ENCODE measurements around the gene ALAS2.
"Not testable (repeated sequence)": the region's sequence is repeated elsewhere in the genome, so short reads cannot be mapped to it uniquely, and the experiment has no call there.

The ALAS2 gene

GRCh38 chrX:55004231-55004630, 26.5 kb downstream of the ALAS2 start:
- DNase-seq, result no peak

- peak; percentile 97 for DNase-seq
These were observed 30.8 kb downstream of the ALAS2 start, which contains the start of gene APEX2 for GRCh38 chrX:54999717-55000598. APEX2 (plus strand) TSS chrX:55000363; CDS start chrX:55000423, 60 bp downstream.

GRCh38 chrX:54995621-54996020, 35.2 kb downstream of the ALAS2 start:
- no peak for DNase-seq

- DNase-seq, result no peak
These were observed 36.0 kb downstream of the ALAS2 start for GRCh38 chrX:54994668-54995351.

- DNase-seq, result no peak
These were observed 36.7 kb downstream of the ALAS2 start, which contains the start of gene PFKFB1 for GRCh38 chrX:54994099-54994498. PFKFB1 (minus strand) TSS chrX:54994188; CDS start chrX:54994007, 181 bp downstream.

GRCh38 chrX:54992911-54993622, 37.7 kb downstream of the ALAS2 start:
- no peak for DNase-seq

- no peak for DNase-seq
These were observed 39.1 kb downstream of the ALAS2 start for GRCh38 chrX:54991706-54992105.

GRCh38 chrX:54983306-54983705, 47.5 kb downstream of the ALAS2 start:
- not testable (repeated sequence) for DNase-seq

GRCh38 chrX:54980334-54980733, 50.4 kb downstream of the ALAS2 start:
- no peak for DNase-seq

- no peak for DNase-seq
These were observed 51.3 kb downstream of the ALAS2 start for GRCh38 chrX:54979432-54979831.

GRCh38 chrX:54978448-54978847, 52.3 kb downstream of the ALAS2 start:
- no peak for DNase-seq

GRCh38 chrX:54977387-54977786, 53.4 kb downstream of the ALAS2 start:
- DNase-seq, result no peak

- DNase-seq, result no peak
These were observed 65.8 kb downstream of the ALAS2 start for GRCh38 chrX:54964766-54965497.

- DNase-seq, result no peak
These were observed 69.0 kb downstream of the ALAS2 start for GRCh38 chrX:54961750-54962149.
